ENCODE measurements around the gene RNASE4. TPM values are rescaled to one million over a fixed set of nuclear protein-coding genes. Genes with fewer than 3 reads are reported as not detected.
"Not testable (repeated sequence)": the region's sequence is repeated elsewhere in the genome, so short reads cannot be mapped to it uniquely, and the experiment has no call there.

The RNASE4 gene
- polyA plus RNA-seq, 4 donors = 1.7 to 6.5 (median 2.6) TPM

- no peak for DNase-seq (ENCODE audit: low read depth in 4 of 4, low spot score in 3 of 4)
Observed at GRCh38 chr14:20733684-20734429, 49.5 kb downstream of the RNASE4 start.

- DNase-seq (ENCODE audit: low read depth in 4 of 4, low spot score in 3 of 4) = no peak
Observed at GRCh38 chr14:20734430-20734806, 50.1 kb downstream of the RNASE4 start.

GRCh38 chr14:20738292-20738691, 53.9 kb downstream of the RNASE4 start:
- DNase-seq (ENCODE audit: low read depth in 4 of 4, low spot score in 3 of 4) = not testable (repeated sequence)

GRCh38 chr14:20742132-20742531, 57.8 kb downstream of the RNASE4 start:
- DNase-seq (ENCODE audit: low read depth in 4 of 4, low spot score in 3 of 4) = no peak

GRCh38 chr14:20743556-20743955, 59.2 kb downstream of the RNASE4 start:
- DNase-seq (ENCODE audit: low read depth in 4 of 4, low spot score in 3 of 4) = no peak

GRCh38 chr14:20745571-20746358, 61.4 kb downstream of the RNASE4 start, which contains the start of gene EDDM3A:
Gene EDDM3A (plus strand): TSS chr14:20745887. CDS start chr14:20747581, 1,694 bp downstream.
- DNase-seq (ENCODE audit: low read depth in 4 of 4, low spot score in 3 of 4) = no peak

GRCh38 chr14:20746566-20746965, 62.2 kb downstream of the RNASE4 start:
- no peak for DNase-seq (ENCODE audit: low read depth in 4 of 4, low spot score in 3 of 4)

GRCh38 chr14:20748439-20748838, 64.1 kb downstream of the RNASE4 start:
- DNase-seq (ENCODE audit: low read depth in 4 of 4, low spot score in 3 of 4) = no peak

- DNase-seq (ENCODE audit: low read depth in 4 of 4, low spot score in 3 of 4) = no peak
Observed at GRCh38 chr14:20750194-20750593, 65.8 kb downstream of the RNASE4 start.

Other genes with a start within 250 kb of the RNASE4 start
- gene KLHL33, start 248.4 kb upstream of the RNASE4 start, polyA plus RNA-seq (ENCODE audit: insufficient read length in 4 of 4) = under 1 TPM; 0.30 to 0.54 (median 0.49) TPM
- gene OSGEP, start 229.7 kb upstream of the RNASE4 start, polyA plus RNA-seq (ENCODE audit: insufficient read length in 4 of 4) = 10 to 100 TPM; 42.0 to 59.7 (median 48.8) TPM
- 100 to 1,000 TPM; 318 to 344 (median 328) TPM for gene APEX1, start 229.3 kb upstream of the RNASE4 start, polyA plus RNA-seq (ENCODE audit: insufficient read length in 4 of 4)
- gene PIP4P1, start 223.1 kb upstream of the RNASE4 start, polyA plus RNA-seq (ENCODE audit: insufficient read length in 4 of 4) = 10 to 100 TPM; 34.1 to 38.0 (median 36.4) TPM
- gene PNP, start 215.2 kb upstream of the RNASE4 start, polyA plus RNA-seq (ENCODE audit: insufficient read length in 4 of 4) = 10 to 100 TPM; 58.0 to 95.0 (median 65.5) TPM
- under 1 TPM in 2 of 4 donors, not detected in 2; 0.30 to 0.43 TPM for gene RNASE10, start 179.0 kb upstream of the RNASE4 start, polyA plus RNA-seq (ENCODE audit: insufficient read length in 4 of 4)
- not detected for gene RNASE9, start 123.5 kb upstream of the RNASE4 start, polyA plus RNA-seq (ENCODE audit: insufficient read length in 4 of 4)
- not detected for gene RNASE11, start 96.6 kb upstream of the RNASE4 start, polyA plus RNA-seq (ENCODE audit: insufficient read length in 4 of 4)
- gene RNASE12, start 93.2 kb upstream of the RNASE4 start, polyA plus RNA-seq (ENCODE audit: insufficient read length in 4 of 4) = not detected
- gene OR6S1, start 42.9 kb upstream of the RNASE4 start, polyA plus RNA-seq (ENCODE audit: insufficient read length in 4 of 4) = not detected
- gene ANG, start 4.2 kb downstream of the RNASE4 start, polyA plus RNA-seq (ENCODE audit: insufficient read length in 4 of 4) = 1 to 10 TPM; 2.8 to 4.0 (median 3.8) TPM
- under 1 TPM in 3 of 4 donors, not detected in 1; 0.14 to 0.29 (median 0.22) TPM for gene EDDM3A, start 61.3 kb downstream of the RNASE4 start, polyA plus RNA-seq (ENCODE audit: insufficient read length in 4 of 4)
- under 1 TPM in 2 of 4 donors, not detected in 2; 0.05 to 0.25 TPM for gene EDDM3B, start 83.8 kb downstream of the RNASE4 start, polyA plus RNA-seq (ENCODE audit: insufficient read length in 4 of 4)
- gene RNASE6, start 96.7 kb downstream of the RNASE4 start, polyA plus RNA-seq (ENCODE audit: insufficient read length in 4 of 4) = 1 to 10 TPM; 5.9 to 8.1 (median 6.4) TPM
- 100 to 1,000 TPM; 164 to 175 (median 169) TPM for gene RNASE1, start 118.3 kb downstream of the RNASE4 start, polyA plus RNA-seq (ENCODE audit: insufficient read length in 4 of 4)
- gene RNASE3, start 206.8 kb downstream of the RNASE4 start, polyA plus RNA-seq (ENCODE audit: insufficient read length in 4 of 4) = under 1 TPM in 3 of 4 donors, not detected in 1; 0.35 to 0.82 (median 0.64) TPM

Data from right renal pelvis (tissue), 4 donors.